ENCODE data around the gene AGER. TPM values are rescaled to one million over a fixed set of nuclear protein-coding genes. Genes with fewer than 3 reads are reported as not detected.
"Not testable (repeated sequence)": the region's sequence is repeated elsewhere in the genome, so short reads cannot be mapped to it uniquely, and the experiment has no call there.

The AGER gene
- total and polyA plus RNA-seq, 2 donors (not counting 1 experiment from before 2014, with no cell fraction given), result 29.9 to 38.8 TPM

DNA sequence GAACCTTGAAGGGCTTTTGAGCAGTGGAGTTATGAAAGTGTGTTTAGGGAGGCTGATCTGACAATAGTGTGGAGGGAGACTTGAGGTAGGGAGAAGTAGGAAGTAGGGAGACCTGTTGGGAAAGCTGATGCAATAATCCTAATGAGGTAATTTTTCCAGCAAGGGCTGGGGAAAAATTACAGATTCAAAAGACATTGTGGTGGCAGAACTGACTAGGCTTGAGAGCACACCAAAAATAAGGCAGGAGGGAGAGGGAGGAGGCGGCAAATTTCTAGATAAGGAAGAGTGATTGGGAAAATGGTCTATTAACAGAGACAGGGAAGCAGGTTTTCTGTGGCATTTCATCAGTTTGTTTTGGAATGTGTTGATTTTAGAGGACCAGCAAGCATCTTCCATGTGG is 37.8 kb downstream of the AGER start:
- H3K9me3 Mint-ChIP-seq (ENCODE audit: insufficient read depth), result no peaks in the 10 kb centered on the region
- no peak overlapping the region for H3K27ac Mint-ChIP-seq
- DNase-seq, result no peak
- Histone ChIP-seq H3K36me3 (replicated peaks in 1 of 2; ENCODE audit: control extremely low read depth in 1 of 2, control insufficient read depth in 1 of 2, extremely low read depth in 1 of 2, insufficient read depth in 2 of 2, low read length in 1 of 2) (no peaks in the 10 kb centered on the region), H3K9ac (ENCODE audit: low read length) (no peak overlapping the region), H3K9me3 (ENCODE audit: control extremely low read depth in 1 of 3, control insufficient read depth in 2 of 3, insufficient read depth in 1 of 3, low read length in 2 of 3) (peaks cover 0 to 16% (median 3%) of the 10 kb centered on the region in 3 donors), H3K4me2 (replicated peaks; ENCODE audit: low read depth, low read length, poor library complexity, severe bottlenecking) (no peak overlapping the region), H3K4me3 (ENCODE audit: control extremely low read depth in 1 of 5, extremely low read depth in 1 of 5, insufficient read depth in 1 of 5, low read depth in 2 of 5, low read length in 4 of 5) (no peak overlapping the region), H3K79me2 (ENCODE audit: control insufficient read depth, insufficient read depth, low read length) (no peaks in the 10 kb centered on the region), H3K27me3 (replicated peaks in 1 of 4; ENCODE audit: control extremely low read depth in 1 of 4, control insufficient read depth in 3 of 4, insufficient read depth in 4 of 4, low read length in 3 of 4) (peaks cover 0 to 42% (median 26%) of the 10 kb centered on the region in 4 experiments), H2AFZ (ENCODE audit: insufficient read depth, low read depth, low read length, poor library complexity, severe bottlenecking) (no peak overlapping the region), H3K4me1 (ENCODE audit: control insufficient read depth in 2 of 2, insufficient read depth in 2 of 2, low read length in 2 of 2) (peaks cover 15 to 20% of the 10 kb centered on the region in 2 donors), H4K20me1 (ENCODE audit: control insufficient read depth, insufficient read depth, low read length, poor library complexity, severe bottlenecking) (no peaks in the 10 kb centered on the region), H3K27ac (ENCODE audit: low read length in 2 of 2) (no peak overlapping the region)
- TF ChIP-seq, protein P1, sequence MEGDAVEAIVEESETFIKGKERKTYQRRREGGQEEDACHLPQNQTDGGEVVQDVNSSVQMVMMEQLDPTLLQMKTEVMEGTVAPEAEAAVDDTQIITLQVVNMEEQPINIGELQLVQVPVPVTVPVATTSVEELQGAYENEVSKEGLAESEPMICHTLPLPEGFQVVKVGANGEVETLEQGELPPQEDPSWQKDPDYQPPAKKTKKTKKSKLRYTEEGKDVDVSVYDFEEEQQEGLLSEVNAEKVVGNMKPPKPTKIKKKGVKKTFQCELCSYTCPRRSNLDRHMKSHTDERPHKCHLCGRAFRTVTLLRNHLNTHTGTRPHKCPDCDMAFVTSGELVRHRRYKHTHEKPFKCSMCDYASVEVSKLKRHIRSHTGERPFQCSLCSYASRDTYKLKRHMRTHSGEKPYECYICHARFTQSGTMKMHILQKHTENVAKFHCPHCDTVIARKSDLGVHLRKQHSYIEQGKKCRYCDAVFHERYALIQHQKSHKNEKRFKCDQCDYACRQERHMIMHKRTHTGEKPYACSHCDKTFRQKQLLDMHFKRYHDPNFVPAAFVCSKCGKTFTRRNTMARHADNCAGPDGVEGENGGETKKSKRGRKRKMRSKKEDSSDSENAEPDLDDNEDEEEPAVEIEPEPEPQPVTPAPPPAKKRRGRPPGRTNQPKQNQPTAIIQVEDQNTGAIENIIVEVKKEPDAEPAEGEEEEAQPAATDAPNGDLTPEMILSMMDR (IDR thresholded peaks at IDR 0.05), result no peak
- TF ChIP-seq EZH2 (IDR thresholded peaks at IDR 0.05; ENCODE audit: borderline replicate concordance, insufficient read depth, low read depth, low read length, poor library complexity, severe bottlenecking), result no peak
- no peak for ATAC-seq (ENCODE audit: low read depth)
- no peak overlapping the region for H3K4me3 Mint-ChIP-seq
- H3K4me1 Mint-ChIP-seq, result peaks cover 25% of the 10 kb centered on the region
- ChIA-PET POLR2A (no interaction called here), CTCF (no interaction called here)
- peaks cover 57% of the 10 kb centered on the region for H3K27me3 Mint-ChIP-seq
- 100% methylated on average over 1 of the region's 1 CpG for WGBS (ENCODE audit: insufficient coverage)
- intact Hi-C loops (cut with micrococcal nuclease), result no loop called here

DNA sequence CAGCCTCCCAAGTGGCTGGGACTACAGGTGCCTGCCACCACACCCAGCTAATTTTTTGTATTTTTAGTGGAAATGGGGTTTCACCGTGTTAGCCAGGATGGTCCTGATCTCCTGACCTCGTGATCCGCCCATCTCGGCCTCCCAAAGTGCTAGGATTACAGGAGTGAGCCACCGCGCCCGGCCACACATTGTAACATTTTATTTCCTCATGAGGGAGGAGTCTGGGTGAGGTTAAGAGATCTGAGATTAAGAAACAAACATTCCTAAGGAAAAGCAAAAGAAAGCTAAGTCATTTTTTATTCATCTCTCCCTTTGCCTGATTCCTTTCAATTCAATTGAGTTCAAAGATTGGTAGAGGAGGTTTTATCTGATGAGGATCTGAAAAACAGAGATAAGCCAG is 39.8 kb downstream of the AGER start:
- WGBS (ENCODE audit: insufficient coverage), result no CpG with 5 or more reads among the region's 7 CpGs
- H3K27ac Mint-ChIP-seq; H3K27ac ChIP-seq (ENCODE audit: low read length in 2 of 2); ATAC-seq (ENCODE audit: low read depth); H3K9me3 Mint-ChIP-seq (ENCODE audit: insufficient read depth); H3K36me3 ChIP-seq (replicated peaks in 1 of 2; ENCODE audit: control extremely low read depth in 1 of 2, control insufficient read depth in 1 of 2, extremely low read depth in 1 of 2, insufficient read depth in 2 of 2, low read length in 1 of 2); H3K79me2 ChIP-seq (ENCODE audit: control insufficient read depth, insufficient read depth, low read length); H2AFZ ChIP-seq (ENCODE audit: insufficient read depth, low read depth, low read length, poor library complexity, severe bottlenecking); DNase-seq; H3K9me3 ChIP-seq (ENCODE audit: control extremely low read depth in 1 of 3, control insufficient read depth in 2 of 3, insufficient read depth in 1 of 3, low read length in 2 of 3); H3K4me3 ChIP-seq (ENCODE audit: control extremely low read depth in 1 of 5, extremely low read depth in 1 of 5, insufficient read depth in 1 of 5, low read depth in 2 of 5, low read length in 4 of 5); H3K9ac ChIP-seq (ENCODE audit: low read length); H3K4me2 ChIP-seq (replicated peaks; ENCODE audit: low read depth, low read length, poor library complexity, severe bottlenecking); H3K4me3 Mint-ChIP-seq; POLR2A ChIA-PET; H4K20me1 ChIP-seq (ENCODE audit: control insufficient read depth, insufficient read depth, low read length, poor library complexity, severe bottlenecking); intact Hi-C loops (cut with micrococcal nuclease): not testable (repeated sequence)
- peaks cover 12% of the 10 kb centered on the region for H3K4me1 Mint-ChIP-seq
- Histone ChIP-seq H3K27me3 (replicated peaks in 1 of 4; ENCODE audit: control extremely low read depth in 1 of 4, control insufficient read depth in 3 of 4, insufficient read depth in 4 of 4, low read length in 3 of 4) (peaks cover 0 to 28% (median 16%) of the 10 kb centered on the region in 4 experiments), H3K4me1 (ENCODE audit: control insufficient read depth in 2 of 2, insufficient read depth in 2 of 2, low read length in 2 of 2) (peaks cover 12 to 14% of the 10 kb centered on the region in 2 donors)
- peaks cover 47% of the 10 kb centered on the region for H3K27me3 Mint-ChIP-seq
- CTCF ChIA-PET, result interaction anchor here (0.6 to 0.7 kb wide), 2 partner anchors 25 to 54 kb away, joined by 3 read pairs; no protein-coding TSS in a partner anchor
